HK-2 (cell line): ENCODE data around the gene CENPL.
"Not testable (repeated sequence)": the region's sequence is repeated elsewhere in the genome, so short reads cannot be mapped to it uniquely, and the experiment has no call there.

Experiments
- DNase-seq: peaks from one replicate; pipeline ENCODE4 v3.0.0-alpha.2; 2018; ENCODE audit not compliant: unreplicated experiment

The CENPL gene, protein sequence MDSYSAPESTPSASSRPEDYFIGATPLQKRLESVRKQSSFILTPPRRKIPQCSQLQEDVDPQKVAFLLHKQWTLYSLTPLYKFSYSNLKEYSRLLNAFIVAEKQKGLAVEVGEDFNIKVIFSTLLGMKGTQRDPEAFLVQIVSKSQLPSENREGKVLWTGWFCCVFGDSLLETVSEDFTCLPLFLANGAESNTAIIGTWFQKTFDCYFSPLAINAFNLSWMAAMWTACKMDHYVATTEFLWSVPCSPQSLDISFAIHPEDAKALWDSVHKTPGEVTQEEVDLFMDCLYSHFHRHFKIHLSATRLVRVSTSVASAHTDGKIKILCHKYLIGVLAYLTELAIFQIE

GRCh38 chr1:173824315-173825081 lies at the start of gene CENPL, which contains the start of gene DARS2:
Gene CENPL (minus strand): TSS chr1:173824883. CDS start chr1:173811299, 13,584 bp downstream.
Gene DARS2 (plus strand): TSS chr1:173824673. CDS start chr1:173825230, 557 bp downstream.
- peak; percentile 97 for DNase-seq

DNA sequence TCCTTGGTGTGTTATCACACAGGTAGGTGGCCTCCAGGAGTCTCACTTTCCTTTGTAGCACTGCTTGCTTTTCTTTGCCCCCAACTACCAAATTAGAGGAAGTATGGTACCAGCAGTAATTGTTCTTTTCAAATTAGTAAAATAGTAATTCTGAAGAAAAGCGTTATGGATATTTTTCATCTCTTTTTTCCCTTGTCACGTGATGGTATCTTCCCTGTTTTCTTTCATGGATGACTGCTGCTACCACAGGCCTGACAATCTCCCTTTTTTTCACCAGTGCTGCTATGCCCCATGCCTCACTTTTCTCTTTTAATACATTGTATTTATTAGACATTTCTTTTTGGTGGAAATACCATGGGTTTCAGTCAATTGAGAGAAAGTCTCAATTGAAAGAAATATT lies 46.8 kb upstream of the CENPL start:
- no peak for DNase-seq

- no peak for DNase-seq
Measured at GRCh38 chr1:173871091-173871490, 46.4 kb upstream of the CENPL start.

DNA sequence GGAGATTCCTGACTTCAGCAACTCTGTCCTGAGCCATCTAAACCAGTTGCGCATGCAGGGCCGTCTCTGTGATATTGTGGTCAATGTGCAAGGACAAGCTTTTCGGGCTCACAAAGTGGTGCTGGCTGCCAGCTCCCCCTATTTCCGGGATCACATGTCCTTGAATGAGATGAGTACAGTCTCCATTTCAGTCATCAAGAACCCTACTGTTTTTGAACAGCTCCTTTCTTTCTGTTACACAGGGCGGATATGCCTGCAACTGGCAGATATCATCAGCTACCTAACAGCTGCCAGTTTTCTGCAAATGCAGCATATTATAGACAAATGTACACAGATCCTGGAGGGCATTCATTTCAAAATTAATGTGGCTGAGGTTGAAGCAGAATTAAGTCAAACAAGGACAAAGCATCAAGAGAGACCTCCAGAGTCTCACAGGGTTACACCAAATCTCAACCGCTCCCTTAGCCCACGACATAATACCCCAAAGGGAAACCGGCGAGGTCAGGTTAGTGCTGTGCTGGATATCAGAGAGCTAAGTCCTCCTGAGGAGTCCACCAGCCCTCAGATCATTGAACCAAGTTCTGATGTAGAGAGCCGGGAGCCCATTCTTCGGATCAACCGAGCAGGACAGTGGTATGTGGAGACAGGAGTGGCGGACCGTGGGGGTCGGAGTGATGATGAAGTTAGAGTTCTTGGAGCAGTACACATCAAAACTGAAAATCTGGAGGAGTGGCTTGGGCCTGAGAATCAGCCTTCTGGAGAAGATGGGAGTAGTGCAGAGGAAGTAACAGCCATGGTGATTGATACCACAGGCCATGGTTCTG lies 45.8 kb upstream of the CENPL start:
- no peak for DNase-seq

DNA sequence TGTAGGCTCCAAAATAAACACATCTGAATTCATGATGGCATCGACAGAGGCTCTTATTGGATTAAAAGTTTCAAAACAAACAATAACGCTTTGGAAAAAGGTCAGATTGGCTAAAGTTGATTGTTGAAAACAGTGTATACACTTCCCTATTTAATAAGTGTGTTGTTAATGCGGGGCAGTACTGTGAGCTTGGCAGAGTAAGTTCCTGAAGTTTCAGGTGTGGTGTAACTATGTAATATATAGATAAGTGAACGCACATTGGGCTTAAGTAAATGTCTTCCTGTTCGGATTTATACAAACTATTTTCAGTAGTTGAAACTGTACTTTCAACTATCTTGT lies 44.3 kb upstream of the CENPL start:
- no peak for DNase-seq

DNA sequence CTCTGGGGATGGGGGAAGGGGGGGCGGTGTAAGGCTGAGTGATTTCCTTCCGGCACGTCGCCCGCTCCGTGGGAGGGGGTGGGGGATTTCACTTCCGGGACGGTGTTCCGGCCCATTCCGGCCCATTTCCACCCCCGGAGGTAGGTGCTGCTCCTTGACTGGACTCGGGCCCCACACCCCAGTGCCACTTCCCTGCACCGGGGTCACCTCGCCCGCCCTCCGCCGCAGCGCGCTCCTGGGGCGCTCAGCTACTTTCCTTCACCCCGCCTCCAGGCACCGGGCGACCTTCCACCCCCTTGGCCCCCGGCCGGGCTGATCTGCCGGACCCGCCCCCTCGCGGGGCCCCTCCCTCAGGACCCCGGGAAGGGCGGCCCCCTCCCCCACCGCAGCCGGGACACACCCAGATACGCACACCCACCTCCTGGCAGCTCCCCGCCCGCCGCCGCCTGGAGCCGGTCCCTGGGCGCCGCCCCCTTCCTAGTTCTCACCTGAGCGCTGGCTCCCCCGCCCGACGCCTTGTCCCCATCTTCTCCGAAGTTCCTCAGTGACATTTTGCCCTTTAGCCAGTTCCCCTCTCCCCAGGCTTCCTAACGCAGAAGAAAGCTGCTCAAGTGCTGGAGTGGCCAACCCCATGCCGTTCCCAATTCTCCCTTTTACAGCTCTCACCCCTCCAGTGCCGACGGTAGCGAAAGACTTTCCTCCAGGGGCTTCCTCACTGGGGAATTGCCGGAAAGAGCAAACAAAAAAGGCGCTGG lies 43.8 kb upstream of the CENPL start, which contains the start of gene ZBTB37:
TSS of gene ZBTB37 (plus strand) at position 115 of the 755 bp plus-strand sequence. CDS start 1,846 bp downstream, outside the sequence.
- DNase-seq: peak; percentile 97

- DNase-seq: peak; percentile 100
Measured at GRCh38 chr1:173867753-173868265, 43.1 kb upstream of the CENPL start, which contains the start of gene GAS5. Gene GAS5 (minus strand): TSS chr1:173867989.

DNA sequence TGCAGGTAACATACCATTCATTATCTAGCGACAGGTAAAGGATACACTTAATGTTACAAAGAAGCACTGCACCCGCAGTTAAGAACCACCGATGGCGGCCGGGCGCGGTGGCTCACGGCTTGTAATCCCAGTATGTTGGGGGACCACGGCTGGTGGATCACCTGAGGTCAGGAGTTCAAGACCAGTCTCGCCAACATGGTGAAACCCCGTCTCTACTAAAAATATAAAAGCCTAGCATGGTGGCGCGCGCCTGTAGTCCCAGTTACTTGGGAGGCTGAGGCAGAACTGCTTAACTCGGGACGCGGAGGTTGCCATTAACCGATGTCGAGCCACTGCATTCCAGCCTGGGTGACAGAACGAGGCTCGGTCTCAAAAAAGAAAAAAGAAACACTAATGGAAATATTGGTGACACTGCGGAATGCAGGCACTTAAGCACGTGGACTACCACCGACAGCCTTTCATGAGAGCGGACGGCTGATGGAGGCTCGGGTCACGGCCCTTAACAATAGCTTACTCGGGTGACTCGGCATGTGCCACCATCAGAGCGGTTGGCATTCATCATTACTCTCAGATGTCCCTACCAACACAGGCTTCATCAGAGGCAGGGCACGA lies 42.6 kb upstream of the CENPL start:
- DNase-seq: no peak

GRCh38 chr1:173866413-173867115 lies 41.9 kb upstream of the CENPL start:
- no peak for DNase-seq

- no peak for DNase-seq
Measured at GRCh38 chr1:173865468-173866164, 40.9 kb upstream of the CENPL start.

- DNase-seq: no peak
Measured at GRCh38 chr1:173864179-173864867, 39.6 kb upstream of the CENPL start.

GRCh38 chr1:173863224-173864161 lies 38.8 kb upstream of the CENPL start:
- no peak for DNase-seq

GRCh38 chr1:173862769-173863223 lies 38.1 kb upstream of the CENPL start:
- no peak for DNase-seq

DNA sequence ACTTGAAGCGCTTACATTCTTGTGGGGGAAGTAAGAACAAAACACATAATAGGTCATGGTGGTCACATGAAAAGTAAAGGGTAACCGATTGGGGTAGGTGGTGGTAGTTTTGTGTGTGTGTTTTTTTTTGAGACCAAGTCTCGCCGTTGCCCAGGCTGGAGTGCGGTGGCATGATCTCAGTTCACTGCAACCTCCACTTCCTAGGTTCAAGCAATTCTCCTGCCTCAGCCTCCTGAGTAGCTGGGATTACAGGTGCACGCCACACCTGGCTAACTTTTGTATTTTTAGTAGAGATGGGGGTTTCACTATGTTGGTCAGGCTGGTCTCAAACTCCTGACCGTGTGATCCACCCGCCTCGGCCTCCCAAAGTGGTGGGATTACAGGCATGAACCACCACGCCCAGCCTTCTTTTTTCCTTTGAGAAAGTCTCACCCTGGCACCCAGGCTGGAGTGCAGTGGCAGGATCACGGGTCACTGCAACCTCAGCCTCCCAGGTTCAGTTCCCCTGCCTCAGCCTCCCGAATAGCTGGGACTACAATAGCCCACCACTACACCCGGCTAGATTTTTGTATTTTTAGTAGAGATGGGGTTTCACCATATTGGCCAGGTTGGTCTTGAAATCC lies 37.6 kb upstream of the CENPL start:
- peak; percentile 71 for DNase-seq

DNA sequence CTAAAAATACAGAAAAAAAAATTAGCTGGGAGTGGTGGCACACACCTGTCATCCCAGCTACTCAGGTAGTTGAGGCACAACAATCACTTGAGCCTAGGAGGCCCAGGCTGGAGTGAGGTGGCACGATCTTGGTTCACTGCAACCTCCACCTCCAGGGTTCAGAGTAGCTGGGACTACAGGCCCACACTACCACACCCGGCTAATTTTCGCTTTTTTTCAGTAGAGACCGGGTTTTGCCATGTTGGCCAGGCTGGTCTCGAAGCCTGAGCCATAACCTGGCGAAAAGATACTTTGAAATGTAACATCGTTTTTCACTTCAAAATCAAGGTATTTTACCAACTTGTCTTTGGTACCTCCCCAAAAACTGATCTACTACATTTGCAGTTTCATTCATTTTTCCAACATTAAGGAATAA lies 37.1 kb upstream of the CENPL start:
- peak; percentile 65 for DNase-seq

DNA sequence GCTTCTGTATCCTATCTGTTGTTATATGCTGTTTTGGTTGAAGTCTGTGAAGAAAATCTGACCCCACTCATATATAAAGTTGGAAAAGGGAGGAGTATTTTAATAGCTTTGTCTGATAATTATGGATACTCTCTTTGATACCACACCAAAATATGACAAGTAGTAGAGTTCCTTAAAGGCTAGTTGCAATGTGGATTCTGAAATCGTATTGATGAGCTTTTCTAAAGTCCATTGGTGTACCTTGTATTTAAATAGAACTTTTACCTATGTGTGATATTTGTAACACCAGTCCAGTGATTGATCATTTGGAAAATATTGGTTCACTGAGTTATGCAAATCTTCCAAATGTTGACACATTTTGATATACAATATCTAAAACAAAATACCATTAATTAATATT lies 35.4 kb upstream of the CENPL start:
- no peak for DNase-seq

- DNase-seq: not testable (repeated sequence)
Measured at GRCh38 chr1:173859547-173859946, 34.9 kb upstream of the CENPL start.
